T-helper 22 cell (primary cell): Measurements from ENCODE around the gene PRRX1.

Experiments used
- DNase-seq: peaks from one replicate; pipeline ENCODE4 v3.0.0-alpha.2; 2020; ENCODE audit warnings: low read depth

PRRX1 gene

DNA sequence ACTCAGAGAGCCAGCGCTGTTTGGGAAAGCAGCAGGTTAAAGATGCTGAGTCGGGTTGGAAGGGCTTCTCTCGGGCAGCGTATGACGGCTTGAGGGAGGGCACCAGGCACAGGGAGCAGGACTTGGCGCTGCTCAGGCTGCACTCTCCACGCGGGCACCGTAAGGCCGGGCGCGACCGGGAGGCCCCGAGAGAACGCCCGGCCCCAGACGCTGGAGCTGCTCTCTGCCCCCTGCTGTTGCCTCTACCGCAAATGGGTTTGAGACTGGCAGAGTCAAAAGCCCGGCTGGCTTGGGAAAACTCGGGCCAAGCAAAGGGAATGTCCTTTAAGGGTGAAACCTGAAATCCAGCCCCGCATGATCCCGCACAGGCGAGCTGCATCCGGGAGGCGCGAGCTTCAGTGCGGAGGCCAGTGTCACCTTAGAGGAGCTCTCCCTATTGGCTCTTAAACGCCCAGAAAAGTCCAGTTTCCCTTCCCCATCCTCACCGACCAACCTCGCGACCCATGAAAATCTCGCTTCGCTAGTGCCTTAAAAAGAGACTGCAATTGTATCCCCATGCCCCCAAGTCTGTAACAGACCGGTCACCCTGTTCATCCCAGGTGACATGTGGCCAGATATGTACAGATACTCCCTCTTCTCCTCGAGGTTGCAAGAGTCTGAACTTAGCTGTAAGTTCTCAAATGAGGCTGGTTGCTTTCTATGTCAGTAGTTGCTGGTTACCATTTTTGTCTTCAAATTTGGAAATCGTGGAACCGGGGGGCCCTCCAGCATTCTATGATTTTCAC, 1.1 kb downstream of the PRRX1 start:
- DNase-seq, result no peak

DNA sequence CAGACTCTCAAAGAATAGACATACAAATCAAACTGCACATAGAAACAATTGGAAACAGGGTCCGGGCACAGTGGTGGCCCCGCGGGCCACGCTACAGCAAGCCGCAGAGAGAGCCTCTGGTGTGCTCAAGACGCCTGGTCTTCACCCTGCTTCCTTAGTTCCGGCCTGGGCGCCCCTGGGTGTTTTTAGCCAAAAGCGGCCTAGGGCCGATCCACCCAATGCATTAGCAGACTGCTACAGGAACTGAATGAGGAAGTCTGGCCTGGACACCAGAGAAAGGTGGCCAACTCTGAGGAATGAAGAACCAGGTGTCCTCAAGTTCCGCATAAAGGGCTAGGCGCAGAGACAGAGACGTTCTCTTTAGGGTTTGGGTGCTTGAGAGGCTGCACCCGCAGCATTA, 1.7 kb downstream of the PRRX1 start:
- no peak for DNase-seq

- no peak for DNase-seq
Observed at GRCh38 chr1:170666541-170667254, 2.8 kb downstream of the PRRX1 start.

DNA sequence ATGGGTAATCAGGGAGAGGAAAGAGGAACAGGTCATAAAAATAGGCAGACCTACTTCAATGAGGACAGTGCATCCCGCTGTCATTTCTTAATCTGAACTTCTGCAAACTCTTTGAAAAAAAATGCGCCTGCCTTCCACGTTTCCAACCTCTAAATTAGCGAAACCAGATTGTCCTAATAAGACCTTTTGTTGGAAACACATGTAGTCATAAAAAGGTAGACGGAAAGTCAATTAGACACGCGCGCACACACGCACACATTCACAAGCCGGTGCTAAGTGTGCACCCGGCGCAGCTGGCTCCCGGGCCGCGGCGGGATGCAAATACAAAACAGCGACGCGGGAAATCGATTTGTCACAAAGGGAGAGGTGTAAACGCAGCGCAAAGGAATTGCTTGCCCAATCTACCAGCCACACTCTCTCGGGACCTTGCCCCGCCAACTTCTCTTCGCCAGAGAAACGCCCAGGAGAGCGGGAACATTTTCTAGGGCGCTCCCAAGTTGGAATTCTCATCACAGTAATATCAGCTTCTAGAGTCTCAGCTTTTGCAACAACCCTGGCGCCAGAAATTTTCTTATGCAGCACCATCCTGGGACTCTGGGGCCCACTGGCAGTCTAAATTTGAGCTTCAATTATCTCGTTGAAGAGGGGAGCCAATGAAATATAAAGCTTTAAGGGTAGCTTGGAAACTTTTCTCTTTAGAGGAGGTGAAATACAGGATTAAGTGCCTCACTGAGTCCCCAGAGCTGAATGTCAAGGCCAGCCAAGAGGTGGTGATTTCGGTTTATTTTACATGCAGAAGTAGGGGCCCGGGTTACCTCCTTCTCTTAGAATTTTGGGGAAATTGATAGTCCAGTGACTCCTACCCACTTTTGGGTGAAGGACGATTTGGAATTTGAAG, 4.5 kb downstream of the PRRX1 start:
- DNase-seq, result no peak

GRCh38 chr1:170669107-170669445, 5.1 kb downstream of the PRRX1 start:
- DNase-seq, result no peak

- DNase-seq, result no peak
Observed at GRCh38 chr1:170669586-170670530, 5.9 kb downstream of the PRRX1 start.

DNA sequence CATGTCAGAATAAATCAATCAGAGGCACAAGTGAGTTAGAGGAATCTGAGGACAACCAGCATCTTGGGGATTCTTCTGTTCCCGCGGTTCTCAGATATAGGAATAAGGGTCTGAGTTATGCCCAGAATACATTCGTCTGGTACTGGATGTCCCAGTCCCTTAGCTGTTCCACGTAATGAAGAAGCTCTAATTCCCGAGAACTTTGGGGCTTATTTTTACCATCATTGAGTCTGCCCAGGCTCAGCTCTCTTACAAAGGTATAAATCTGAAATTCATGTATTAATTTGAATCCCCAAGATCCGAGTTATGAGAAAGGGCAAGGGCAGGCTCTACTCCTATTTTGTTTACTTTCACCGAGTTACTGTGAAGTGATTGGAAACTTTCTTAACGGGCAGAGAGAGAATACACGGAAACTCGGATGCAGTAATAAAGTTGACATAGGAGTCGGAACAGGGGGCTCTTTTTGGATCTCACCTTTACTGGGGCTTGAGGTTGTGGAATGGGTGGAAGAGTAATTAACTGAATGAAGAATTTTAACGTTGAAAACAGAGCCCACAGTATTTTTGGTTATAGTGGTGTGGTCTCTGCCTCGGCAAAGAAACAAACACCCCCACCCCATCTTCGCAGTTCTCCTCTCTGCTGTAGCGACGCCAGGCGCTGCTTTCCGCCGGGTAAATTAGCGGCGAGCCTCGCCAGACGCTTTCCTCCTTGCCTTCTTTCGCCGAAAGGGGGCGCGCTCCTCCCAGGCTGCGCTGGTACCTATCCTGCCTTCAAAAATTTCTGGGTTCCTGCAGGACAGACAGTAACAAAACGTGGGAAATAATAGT, 7.1 kb downstream of the PRRX1 start:
- no peak for DNase-seq

DNA sequence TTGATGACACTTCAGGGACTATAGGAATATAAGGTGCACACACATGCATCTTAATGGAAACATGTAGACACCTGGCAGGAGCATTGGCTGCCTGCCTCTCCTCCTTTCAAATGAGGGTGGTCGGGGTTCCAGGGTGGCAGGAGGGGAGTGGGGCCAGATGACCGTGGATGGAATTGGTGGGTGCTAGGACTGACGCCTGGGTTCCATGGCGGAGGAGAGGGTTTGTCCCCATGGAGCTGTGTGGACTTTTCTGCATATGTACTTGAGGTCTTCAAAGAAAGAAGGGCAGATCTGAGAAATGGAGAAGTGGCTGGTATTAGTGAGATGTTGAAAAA, 7.7 kb downstream of the PRRX1 start:
- DNase-seq, result no peak

GRCh38 chr1:170672316-170672715, 8.4 kb downstream of the PRRX1 start:
- no peak for DNase-seq

DNA sequence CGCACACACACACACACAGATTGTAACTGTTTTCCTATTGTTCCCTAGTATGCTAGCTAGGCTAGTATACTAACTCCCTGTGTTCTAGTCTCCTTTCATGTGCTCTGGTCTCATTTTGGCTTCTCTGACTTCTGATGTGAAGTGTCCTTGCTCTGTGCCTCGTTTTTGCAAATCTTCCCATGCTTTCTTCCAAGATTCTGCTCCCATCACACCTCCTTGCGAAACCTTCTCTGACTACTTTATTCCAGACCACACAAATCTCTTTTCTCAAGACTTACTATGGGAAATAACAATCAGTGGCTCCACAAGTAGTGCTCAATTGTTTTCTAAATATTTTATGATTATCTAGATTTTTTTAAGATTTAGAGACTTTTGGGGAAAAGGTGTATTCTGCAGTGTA, 10.3 kb downstream of the PRRX1 start:
- DNase-seq, result no peak

DNA sequence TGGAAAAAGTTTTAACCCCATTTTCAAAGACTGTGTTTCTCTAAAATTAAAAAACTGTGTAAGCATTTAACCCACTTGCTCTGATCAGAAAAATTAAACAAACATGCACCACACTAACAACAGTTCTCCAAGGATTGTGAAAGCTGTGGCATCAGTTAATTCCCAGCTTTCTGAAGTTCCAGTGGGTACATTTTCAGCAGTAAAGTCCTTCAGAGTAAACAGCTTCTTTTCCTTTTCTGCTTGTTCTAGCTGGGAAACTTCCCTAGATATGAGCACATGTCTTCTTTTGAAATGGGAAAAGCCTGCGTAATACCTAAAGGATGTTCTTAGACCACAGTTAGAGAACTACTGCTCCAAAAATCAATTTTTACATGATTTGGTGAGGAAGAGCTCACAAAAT, 11.1 kb downstream of the PRRX1 start:
- no peak for DNase-seq

GRCh38 chr1:170675865-170676264, 11.9 kb downstream of the PRRX1 start:
- DNase-seq, result no peak

- no peak for DNase-seq
Observed at GRCh38 chr1:170676628-170677027, 12.7 kb downstream of the PRRX1 start.

DNA sequence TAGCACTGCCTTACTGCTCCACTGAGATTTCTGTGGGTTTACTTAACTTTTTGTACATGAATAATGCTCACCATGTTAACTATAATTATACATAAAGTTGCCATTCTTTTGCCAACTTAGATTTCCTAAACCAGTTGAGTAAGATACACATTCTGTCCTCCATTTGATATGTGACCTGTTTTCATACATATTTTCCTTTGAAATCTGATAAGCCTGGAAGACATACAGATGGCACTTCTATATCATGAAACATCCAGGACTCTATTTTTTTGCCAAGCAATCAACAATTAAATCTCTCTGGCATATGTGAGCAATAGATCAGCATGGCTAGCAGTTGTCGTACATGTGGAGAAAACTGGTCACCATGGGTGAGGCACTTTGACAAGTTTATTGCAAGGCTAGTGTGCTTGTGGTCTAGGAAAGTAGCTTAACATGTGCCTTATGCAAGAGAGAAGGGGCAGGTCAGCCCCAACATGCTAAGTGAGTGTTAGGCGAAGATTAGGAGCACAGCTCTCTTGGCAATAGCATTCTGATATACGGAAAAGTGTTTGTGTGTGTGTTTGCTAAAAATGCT, 14.2 kb downstream of the PRRX1 start:
- no peak for DNase-seq

DNA sequence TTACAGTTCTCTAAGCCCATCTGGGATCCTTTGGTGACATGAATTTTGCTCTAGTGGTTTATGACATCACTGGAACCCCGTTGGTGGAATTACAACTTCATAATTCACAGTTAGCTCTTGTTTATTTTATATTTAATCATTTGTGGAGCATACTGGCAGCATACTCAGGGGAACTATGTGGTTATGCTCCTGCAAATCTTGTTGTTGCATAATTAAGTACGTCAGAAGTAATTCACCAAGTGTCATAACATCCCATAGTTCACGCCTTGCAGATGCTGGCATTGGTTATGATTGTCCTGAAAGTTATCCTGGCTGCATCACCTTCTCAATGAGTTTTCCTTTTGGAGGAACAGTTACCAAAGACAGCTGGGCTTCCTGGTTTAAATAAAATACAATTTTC, 16.5 kb downstream of the PRRX1 start:
- DNase-seq, result no peak

DNA sequence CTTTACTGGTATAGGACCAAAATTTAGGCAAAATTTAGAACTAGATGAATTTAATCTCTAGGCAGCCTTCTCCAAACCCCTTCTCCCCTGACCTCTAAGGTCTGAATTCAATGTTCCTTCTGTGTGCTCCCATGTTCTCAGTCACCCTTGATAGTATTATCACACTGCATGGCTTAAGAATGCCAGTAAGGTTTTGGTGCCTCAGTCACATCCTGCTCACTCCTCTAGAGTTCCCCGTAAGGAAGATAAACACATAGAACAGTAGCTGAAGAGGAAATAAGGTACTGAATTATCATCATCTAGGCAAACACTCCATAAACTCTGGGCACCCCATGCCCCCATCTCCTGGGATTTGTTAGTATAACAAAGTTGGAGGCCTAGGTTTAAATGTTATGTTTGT, 18.2 kb downstream of the PRRX1 start:
- DNase-seq, result no peak

DNA sequence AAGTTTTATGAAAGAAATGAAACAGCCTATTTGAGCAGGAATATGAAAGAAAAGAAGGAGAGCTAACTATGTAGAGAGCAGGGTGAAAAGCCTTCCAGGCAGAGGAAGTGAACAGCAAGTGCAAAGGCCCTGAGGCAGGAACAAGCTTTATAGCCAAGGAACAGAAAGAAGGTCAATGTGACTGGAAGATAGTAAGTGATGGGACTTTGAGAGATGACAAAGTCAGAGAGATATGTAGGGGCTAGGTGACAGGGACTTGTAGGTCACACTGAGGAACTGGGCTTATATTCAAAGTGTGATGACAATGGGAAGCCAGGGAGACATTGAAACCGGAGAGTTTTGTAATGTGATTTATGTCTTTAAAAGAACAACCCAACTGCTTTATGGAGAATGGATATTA, 18.9 kb downstream of the PRRX1 start:
- no peak for DNase-seq

GRCh38 chr1:170685166-170685565, 21.2 kb downstream of the PRRX1 start:
- no peak for DNase-seq

GRCh38 chr1:170686291-170686690, 22.4 kb downstream of the PRRX1 start:
- DNase-seq, result no peak

DNA sequence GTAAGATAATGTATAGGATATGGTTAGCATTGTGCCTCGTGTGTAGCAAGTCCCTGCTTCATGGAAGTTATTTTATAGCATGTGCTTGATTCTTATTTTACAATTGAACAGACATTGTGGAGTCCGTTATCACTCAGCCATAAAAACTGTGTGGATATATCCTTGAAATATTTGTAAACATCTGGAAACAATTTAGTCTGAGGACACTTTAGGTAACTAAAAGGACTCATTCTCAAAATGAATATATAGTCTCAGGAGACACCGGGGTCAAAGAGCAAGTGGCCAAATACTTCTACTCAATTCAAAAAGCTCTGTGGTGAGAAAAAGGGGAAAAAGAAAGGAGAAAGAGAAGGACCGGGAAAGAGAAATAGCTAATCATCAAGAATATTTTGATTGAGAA, 23.7 kb downstream of the PRRX1 start:
- DNase-seq, result no peak

GRCh38 chr1:170691258-170691657, 27.3 kb downstream of the PRRX1 start:
- no peak for DNase-seq
